ENCODE measurements around the gene WDR45B.
A peak's percentile ranks its signal among the peaks of the same experiment; 100 is the strongest.

WDR45B gene

DNA sequence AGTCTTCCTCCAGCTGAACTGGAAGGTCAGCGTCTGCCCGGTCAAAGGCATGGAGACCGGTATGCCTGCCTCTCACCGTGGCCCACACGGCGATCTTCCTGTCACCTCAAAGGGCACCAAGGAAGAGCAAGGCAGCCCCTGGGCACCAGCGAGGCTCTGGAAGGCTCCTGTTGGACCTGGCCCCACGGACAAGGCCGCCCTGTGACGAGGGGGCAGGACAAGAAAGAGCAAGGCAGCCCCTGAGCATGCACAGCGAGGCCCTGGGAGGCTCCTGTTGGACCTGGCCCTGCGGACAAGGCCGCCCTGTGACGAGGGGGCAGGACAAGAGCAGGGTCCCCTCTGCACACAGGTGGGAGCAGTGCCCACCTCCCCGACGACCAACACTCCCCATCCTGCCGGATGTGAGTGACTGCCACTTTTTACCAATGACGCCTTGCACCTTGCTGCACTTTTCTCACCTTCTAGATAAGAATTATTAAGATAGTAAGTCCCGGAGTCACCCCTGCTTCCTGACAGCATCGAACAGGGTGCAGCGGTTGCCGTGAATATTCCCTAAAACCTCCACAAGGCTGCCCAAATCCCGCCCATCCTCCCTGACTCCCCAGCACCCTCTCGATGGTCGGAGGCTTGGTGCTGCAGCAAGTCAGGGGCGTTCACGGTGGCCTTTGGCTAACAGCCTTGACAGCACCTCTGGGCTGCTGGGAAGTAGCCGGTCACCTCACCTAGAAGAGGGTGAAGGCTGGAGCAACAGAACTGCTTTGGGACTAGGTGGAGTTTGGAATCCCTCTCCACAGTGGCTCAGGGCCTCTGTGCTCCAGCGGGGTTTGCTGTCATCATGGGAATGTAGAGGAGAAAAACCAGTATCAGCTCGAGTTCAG, 5.6 kb upstream of the WDR45B start:
- no peak overlapping the region for H3K4me3 ChIP-seq (ENCODE audit: control insufficient read depth, low read depth, low read length)
- no peak for DNase-seq (ENCODE audit: low read depth)
- TF ChIP-seq, protein P1, sequence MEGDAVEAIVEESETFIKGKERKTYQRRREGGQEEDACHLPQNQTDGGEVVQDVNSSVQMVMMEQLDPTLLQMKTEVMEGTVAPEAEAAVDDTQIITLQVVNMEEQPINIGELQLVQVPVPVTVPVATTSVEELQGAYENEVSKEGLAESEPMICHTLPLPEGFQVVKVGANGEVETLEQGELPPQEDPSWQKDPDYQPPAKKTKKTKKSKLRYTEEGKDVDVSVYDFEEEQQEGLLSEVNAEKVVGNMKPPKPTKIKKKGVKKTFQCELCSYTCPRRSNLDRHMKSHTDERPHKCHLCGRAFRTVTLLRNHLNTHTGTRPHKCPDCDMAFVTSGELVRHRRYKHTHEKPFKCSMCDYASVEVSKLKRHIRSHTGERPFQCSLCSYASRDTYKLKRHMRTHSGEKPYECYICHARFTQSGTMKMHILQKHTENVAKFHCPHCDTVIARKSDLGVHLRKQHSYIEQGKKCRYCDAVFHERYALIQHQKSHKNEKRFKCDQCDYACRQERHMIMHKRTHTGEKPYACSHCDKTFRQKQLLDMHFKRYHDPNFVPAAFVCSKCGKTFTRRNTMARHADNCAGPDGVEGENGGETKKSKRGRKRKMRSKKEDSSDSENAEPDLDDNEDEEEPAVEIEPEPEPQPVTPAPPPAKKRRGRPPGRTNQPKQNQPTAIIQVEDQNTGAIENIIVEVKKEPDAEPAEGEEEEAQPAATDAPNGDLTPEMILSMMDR (IDR thresholded peaks at IDR 0.05; ENCODE audit: control insufficient read depth, insufficient read depth, low read depth, low read length, missing control alignments), result no peak

DNA sequence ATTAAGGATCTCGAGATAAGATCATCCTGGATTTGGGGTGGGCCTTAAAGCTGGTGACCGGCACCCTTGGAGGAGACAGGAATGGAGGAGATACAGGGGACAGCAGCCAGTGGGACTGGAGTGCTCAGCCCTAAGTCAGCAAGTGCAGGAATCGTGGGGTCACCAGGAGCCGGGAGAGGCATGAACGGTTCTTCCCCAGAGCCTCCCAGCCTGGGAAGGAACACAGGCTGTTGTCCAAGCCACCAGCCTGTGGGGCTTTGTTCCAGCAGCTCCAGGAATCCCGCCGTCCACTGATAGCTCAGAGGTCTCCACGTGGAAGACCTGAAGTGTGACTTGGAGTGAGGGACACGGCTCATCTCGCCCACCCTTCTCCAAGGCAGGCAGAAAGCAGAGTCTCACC, 2.5 kb upstream of the WDR45B start:
- H3K4me3 ChIP-seq (ENCODE audit: control insufficient read depth, low read depth, low read length), result no peak overlapping the region
- TF ChIP-seq, protein P1 (IDR thresholded peaks at IDR 0.05; ENCODE audit: control insufficient read depth, insufficient read depth, low read depth, low read length, missing control alignments), result no peak
- DNase-seq (ENCODE audit: low read depth), result no peak

DNA sequence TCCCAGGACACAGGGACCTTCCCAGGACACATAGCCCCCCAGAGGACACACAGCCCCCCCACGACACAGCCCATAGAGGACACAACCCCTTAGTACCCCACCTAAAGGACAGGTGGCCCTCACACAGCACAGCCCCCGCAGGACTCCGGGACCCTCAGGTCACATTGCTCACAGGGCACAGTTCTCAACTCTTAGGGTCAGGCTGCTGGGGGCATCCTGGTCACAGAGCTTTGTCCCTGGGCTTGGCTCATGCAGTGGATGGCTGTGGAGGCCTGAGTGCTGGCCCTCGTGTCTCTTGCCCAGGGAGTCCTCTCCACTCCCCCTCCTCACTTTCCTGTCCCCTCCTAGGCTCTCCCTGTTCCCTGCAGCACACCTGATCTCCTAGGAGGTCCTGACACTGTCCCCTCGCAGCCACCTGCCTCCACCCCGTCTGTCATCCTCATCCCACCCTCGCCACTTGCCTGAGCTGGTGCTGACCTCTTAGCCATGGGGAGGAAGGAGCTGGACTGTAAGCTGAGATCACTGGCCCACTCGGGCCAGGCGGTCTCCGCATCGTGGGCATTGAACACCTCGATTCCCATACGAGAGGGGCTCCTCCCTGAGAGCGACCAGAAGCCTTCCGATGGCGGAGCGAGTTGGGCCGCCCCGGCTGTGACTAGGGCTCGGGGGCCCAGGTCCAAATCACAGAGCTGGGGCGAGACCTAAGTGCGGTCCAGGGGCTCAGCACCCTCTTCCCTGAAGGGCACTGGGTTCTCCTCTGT, 1.4 kb upstream of the WDR45B start:
- H3K4me3 ChIP-seq (ENCODE audit: control insufficient read depth, low read depth, low read length), result no peak overlapping the region
- no peak for DNase-seq (ENCODE audit: low read depth)
- TF ChIP-seq, protein P1 (IDR thresholded peaks at IDR 0.05; ENCODE audit: control insufficient read depth, insufficient read depth, low read depth, low read length, missing control alignments), result no peak

DNA sequence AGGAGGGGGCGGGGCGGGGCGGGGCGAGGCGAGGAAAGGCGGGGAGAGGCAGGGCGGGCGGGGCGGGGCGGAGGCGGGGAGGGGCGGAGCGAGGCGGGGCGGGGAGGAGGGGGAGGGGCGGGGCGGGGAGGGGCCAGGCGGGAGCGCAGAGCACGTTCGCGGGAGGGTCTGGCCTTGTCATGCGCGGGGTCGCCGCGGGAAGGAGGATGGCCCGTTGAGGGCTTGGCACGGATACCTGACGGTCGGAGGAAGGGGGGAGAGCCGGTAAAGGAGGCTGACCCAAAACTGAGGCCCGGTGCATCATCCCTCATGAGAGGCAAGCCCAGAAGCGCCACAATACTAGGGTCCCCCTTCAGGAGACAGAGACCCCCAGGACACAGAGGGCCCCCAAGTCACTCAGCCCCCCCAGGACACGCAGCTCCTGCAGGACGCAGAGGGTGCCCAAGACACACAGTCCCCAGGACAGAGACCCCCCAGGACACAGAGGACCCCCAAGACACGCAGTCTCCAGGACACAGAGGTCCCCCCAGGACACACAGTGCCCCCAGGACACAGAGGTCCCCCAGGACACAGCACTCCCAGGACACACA, 593 bp upstream of the WDR45B start:
- no peak for DNase-seq (ENCODE audit: low read depth)
- TF ChIP-seq, protein P1 (IDR thresholded peaks at IDR 0.05; ENCODE audit: control insufficient read depth, insufficient read depth, low read depth, low read length, missing control alignments), result no peak
- peak overlapping the region; percentile 55 for H3K4me3 ChIP-seq (ENCODE audit: control insufficient read depth, low read depth, low read length)

DNA sequence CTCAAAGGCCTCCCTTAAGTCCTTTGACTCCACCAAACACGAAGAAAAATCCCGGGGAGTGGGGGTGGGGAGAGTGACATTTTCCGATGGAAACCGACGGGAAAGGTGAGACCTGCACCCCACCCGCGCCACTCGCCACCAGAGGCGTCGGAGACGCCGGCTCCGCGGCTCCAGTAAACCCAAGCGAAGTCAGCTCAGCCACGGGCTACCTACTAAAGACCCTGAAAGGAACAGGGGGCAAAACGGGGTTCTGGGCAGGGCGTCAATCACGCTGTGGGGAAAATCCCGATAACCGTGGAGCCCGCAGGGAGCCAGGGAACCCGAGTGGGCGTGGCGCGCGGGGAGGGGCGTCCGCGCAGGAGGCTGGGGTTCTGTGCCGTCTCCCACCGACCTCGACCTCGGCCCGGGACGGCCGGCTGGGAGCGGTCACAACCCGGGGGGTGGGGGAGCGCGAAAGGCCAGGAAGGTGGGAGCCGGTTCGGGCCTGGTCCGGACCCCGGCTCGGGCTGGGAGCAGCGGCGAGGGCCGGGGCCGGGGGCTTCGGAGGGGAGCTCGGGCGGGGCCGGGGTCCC, 565 bp downstream of the WDR45B start:
- peak overlapping the region; percentile 94 for H3K4me3 ChIP-seq (ENCODE audit: control insufficient read depth, low read depth, low read length)
- DNase-seq (ENCODE audit: low read depth), result no peak
- TF ChIP-seq, protein P1 (IDR thresholded peaks at IDR 0.05; ENCODE audit: control insufficient read depth, insufficient read depth, low read depth, low read length, missing control alignments), result peak; percentile 11

DNA sequence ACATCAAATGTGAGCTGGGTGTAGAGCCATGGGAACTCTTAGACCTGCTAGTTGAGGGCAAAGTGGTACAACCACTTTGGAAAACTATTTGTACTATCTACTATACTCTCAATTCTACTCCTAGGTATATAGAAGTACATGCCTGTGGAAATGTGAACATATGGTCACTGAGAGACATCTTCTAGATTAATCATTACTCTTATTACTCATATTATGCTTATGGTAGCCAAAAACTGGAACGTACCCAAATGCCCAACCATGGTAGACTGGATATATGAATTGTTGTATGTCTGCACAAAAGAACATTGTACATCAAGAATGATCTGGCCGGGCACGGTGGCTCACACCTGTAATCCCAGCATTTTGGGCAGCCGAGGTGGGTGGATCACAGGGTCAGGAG, 2.7 kb downstream of the WDR45B start:
- no peak overlapping the region for H3K4me3 ChIP-seq (ENCODE audit: control insufficient read depth, low read depth, low read length)
- TF ChIP-seq, protein P1 (IDR thresholded peaks at IDR 0.05; ENCODE audit: control insufficient read depth, insufficient read depth, low read depth, low read length, missing control alignments), result no peak
- DNase-seq (ENCODE audit: low read depth), result no peak

All from AG09309 (cell line).